HG03108 (cell line): ENCODE measurements around the gene LIMCH1.
"Not testable (repeated sequence)": the region's sequence is repeated elsewhere in the genome, so short reads cannot be mapped to it uniquely, and the experiment has no call there.

Experiments
- ATAC-seq: cut with Tn5 transposase; IDR thresholded peaks from one replicate; pipeline ENCODE4 v1.9.1; 2021; ENCODE audit warnings: moderate library complexity; ENCODE audit not compliant: unreplicated experiment

LIMCH1 gene

GRCh38 chr4:41668024-41668423, 130.1 kb downstream of the LIMCH1 start:
- no peak for ATAC-seq

- no peak for ATAC-seq
Measured at GRCh38 chr4:41670530-41670929, 132.6 kb downstream of the LIMCH1 start.

- ATAC-seq, result no peak
Measured at GRCh38 chr4:41670982-41671381, 133.0 kb downstream of the LIMCH1 start.

GRCh38 chr4:41678086-41678816, 140.3 kb downstream of the LIMCH1 start:
- no peak for ATAC-seq

GRCh38 chr4:41678951-41679350, 141.0 kb downstream of the LIMCH1 start:
- ATAC-seq, result no peak

- no peak for ATAC-seq
Measured at GRCh38 chr4:41679991-41680390, 142.0 kb downstream of the LIMCH1 start.

GRCh38 chr4:41681054-41681453, 143.1 kb downstream of the LIMCH1 start:
- ATAC-seq, result no peak

GRCh38 chr4:41683326-41683725, 145.4 kb downstream of the LIMCH1 start:
- no peak for ATAC-seq

- ATAC-seq, result no peak
Measured at GRCh38 chr4:41686893-41687292, 148.9 kb downstream of the LIMCH1 start.

GRCh38 chr4:41687971-41688370, 150.0 kb downstream of the LIMCH1 start:
- ATAC-seq, result no peak

GRCh38 chr4:41692717-41693345, 154.9 kb downstream of the LIMCH1 start:
- ATAC-seq, result peak; percentile 72

- ATAC-seq, result no peak
Measured at GRCh38 chr4:41693629-41694028, 155.7 kb downstream of the LIMCH1 start.

GRCh38 chr4:41696131-41696530, 158.2 kb downstream of the LIMCH1 start:
- no peak for ATAC-seq

- no peak for ATAC-seq
Measured at GRCh38 chr4:41696763-41697162, 158.8 kb downstream of the LIMCH1 start.

GRCh38 chr4:41701983-41702382, 164.0 kb downstream of the LIMCH1 start:
- no peak for ATAC-seq

GRCh38 chr4:41702770-41703169, 164.8 kb downstream of the LIMCH1 start:
- no peak for ATAC-seq

- no peak for ATAC-seq
Measured at GRCh38 chr4:41703785-41704184, 165.8 kb downstream of the LIMCH1 start.

GRCh38 chr4:41709844-41710481, 172.0 kb downstream of the LIMCH1 start:
- ATAC-seq, result no peak

GRCh38 chr4:41711654-41712053, 173.7 kb downstream of the LIMCH1 start:
- ATAC-seq, result not testable (repeated sequence)

- no peak for ATAC-seq
Measured at GRCh38 chr4:41712425-41712824, 174.5 kb downstream of the LIMCH1 start.

GRCh38 chr4:41713768-41714167, 175.8 kb downstream of the LIMCH1 start:
- ATAC-seq, result no peak

- no peak for ATAC-seq
Measured at GRCh38 chr4:41714364-41715000, 176.5 kb downstream of the LIMCH1 start.
